ENCODE measurements around the gene ZBTB44.

Gene ZBTB44

GRCh38 chr11:130347261-130347660 is 32.5 kb upstream of the ZBTB44 start:
- no peaks in the 10 kb centered on the region for H4K20me1 ChIP-seq (ENCODE audit: insufficient read depth, low read length)
- no peak overlapping the region for H3K27ac ChIP-seq (ENCODE audit: low read depth, low read length, poor library complexity, severe bottlenecking)
- no peak overlapping the region for H3K9ac ChIP-seq (ENCODE audit: low read length)
- no peak for TF ChIP-seq EZH2 (IDR thresholded peaks at IDR 0.05; ENCODE audit: borderline replicate concordance, low read length)
- no peak for TF ChIP-seq CTCF (IDR thresholded peaks at IDR 0.05; ENCODE audit: low read length)
- H3K4me1 ChIP-seq (ENCODE audit: insufficient read depth, low read length, severe bottlenecking) = no peaks in the 10 kb centered on the region
- H3K9me3 ChIP-seq (ENCODE audit: low read length) = no peaks in the 10 kb centered on the region
- no peak overlapping the region for H3K4me3 ChIP-seq (ENCODE audit: low read depth, low read length, poor library complexity, severe bottlenecking)
- no peak overlapping the region for H3K4me2 ChIP-seq (ENCODE audit: low read length)
- H3K79me2 ChIP-seq (ENCODE audit: insufficient read depth, low read length) = no peaks in the 10 kb centered on the region
- H3K36me3 ChIP-seq (ENCODE audit: insufficient read depth, low read length) = no peaks in the 10 kb centered on the region
- no peaks in the 10 kb centered on the region for H3F3A ChIP-seq (ENCODE audit: insufficient read depth, low read length)
- H3K9me2 ChIP-seq (ENCODE audit: low read depth, low read length) = no peaks in the 10 kb centered on the region
- H2AFZ ChIP-seq (ENCODE audit: low read length) = no peak overlapping the region
- no peaks in the 10 kb centered on the region for H3K27me3 ChIP-seq (ENCODE audit: insufficient read depth, low read length)

GRCh38 chr11:130344841-130345240 is 30.1 kb upstream of the ZBTB44 start:
- no peak overlapping the region for H3K9ac ChIP-seq (ENCODE audit: low read length)
- no peak overlapping the region for H3K4me3 ChIP-seq (ENCODE audit: low read depth, low read length, poor library complexity, severe bottlenecking)
- no peaks in the 10 kb centered on the region; the same call in 1 of the 2 replicates for H3K36me3 ChIP-seq (ENCODE audit: insufficient read depth, low read length)
- H4K20me1 ChIP-seq (ENCODE audit: insufficient read depth, low read length) = no peaks in the 10 kb centered on the region
- no peak overlapping the region for H3K27ac ChIP-seq (ENCODE audit: low read depth, low read length, poor library complexity, severe bottlenecking)
- H3K9me3 ChIP-seq (ENCODE audit: low read length) = 0 out of 2 replicates have a peak, but pooled peaks cover 5% of the 10 kb centered on the region
- no peaks in the 10 kb centered on the region for H3K4me1 ChIP-seq (ENCODE audit: insufficient read depth, low read length, severe bottlenecking)
- H2AFZ ChIP-seq (ENCODE audit: low read length) = no peak overlapping the region
- H3F3A ChIP-seq (ENCODE audit: insufficient read depth, low read length) = no peaks in the 10 kb centered on the region
- no peak overlapping the region for H3K4me2 ChIP-seq (ENCODE audit: low read length)
- TF ChIP-seq EZH2 (IDR thresholded peaks at IDR 0.05; ENCODE audit: borderline replicate concordance, low read length) (no peak), CTCF (IDR thresholded peaks at IDR 0.05; ENCODE audit: low read length) (no peak)
- no peaks in the 10 kb centered on the region for H3K27me3 ChIP-seq (ENCODE audit: insufficient read depth, low read length)
- H3K79me2 ChIP-seq (ENCODE audit: insufficient read depth, low read length) = no peaks in the 10 kb centered on the region
- H3K9me2 ChIP-seq (ENCODE audit: low read depth, low read length) = no peaks in the 10 kb centered on the region

- no peak overlapping the region for H3K27ac ChIP-seq (ENCODE audit: low read depth, low read length, poor library complexity, severe bottlenecking)
- H4K20me1 ChIP-seq (ENCODE audit: insufficient read depth, low read length) = no peaks in the 10 kb centered on the region
- TF ChIP-seq EZH2 (IDR thresholded peaks at IDR 0.05; ENCODE audit: borderline replicate concordance, low read length) = no peak
- TF ChIP-seq CTCF (IDR thresholded peaks at IDR 0.05; ENCODE audit: low read length) = no peak
Observed at GRCh38 chr11:130340671-130341319, 26.1 kb upstream of the ZBTB44 start.

More at GRCh38 chr11:130340671-130341319, 26.1 kb upstream of the ZBTB44 start:
- Histone ChIP-seq H3K4me1 (ENCODE audit: insufficient read depth, low read length, severe bottlenecking) (no peaks in the 10 kb centered on the region), H3F3A (ENCODE audit: insufficient read depth, low read length) (no peaks in the 10 kb centered on the region), H3K4me2 (ENCODE audit: low read length) (no peak overlapping the region), H3K9ac (ENCODE audit: low read length) (no peak overlapping the region), H3K9me2 (ENCODE audit: low read depth, low read length) (no peaks in the 10 kb centered on the region), H3K9me3 (ENCODE audit: low read length) (0 out of 2 replicates have a peak, but pooled peaks cover 5% of the 10 kb centered on the region), H2AFZ (ENCODE audit: low read length) (no peak overlapping the region), H3K4me3 (ENCODE audit: low read depth, low read length, poor library complexity, severe bottlenecking) (no peak overlapping the region), H3K27me3 (ENCODE audit: insufficient read depth, low read length) (no peaks in the 10 kb centered on the region), H3K79me2 (ENCODE audit: insufficient read depth, low read length) (no peaks in the 10 kb centered on the region), H3K36me3 (ENCODE audit: insufficient read depth, low read length) (no peaks in the 10 kb centered on the region; the same call in 1 of the 2 replicates)
